Stimulated activated CD4-positive, alpha-beta T cell treated with anti-CD3 and anti-CD28 coated beads, TNF-alpha, amount 100 ng/mL, for 48 hours (primary cell): Measurements from ENCODE around the gene ZNF33A.
"Not testable (repeated sequence)": the region's sequence is repeated elsewhere in the genome, so short reads cannot be mapped to it uniquely, and the experiment has no call there.

Experiments
- DNase-seq, 3 donors: peaks; one replicate each; pipeline ENCODE4 v3.0.0-alpha.2; 2020; ENCODE audit warnings: low read depth in 3 of 3

ZNF33A gene

GRCh38 chr10:38010119-38010903, at the start of gene ZNF33A:
Gene ZNF33A (plus strand): TSS chr10:38010675. CDS start chr10:38012342, 1,667 bp downstream.
- peak; percentile 77 to 87 (median 78) for DNase-seq

- DNase-seq = no peak
Measured at GRCh38 chr10:37965006-37965405, 45.5 kb upstream of the ZNF33A start.

- DNase-seq = no peak
Measured at GRCh38 chr10:37972396-37972795, 38.1 kb upstream of the ZNF33A start.

- DNase-seq = no peak
Measured at GRCh38 chr10:37975401-37975991, 35.0 kb upstream of the ZNF33A start.

- peak; percentile 93 to 95 (median 94) for DNase-seq
Measured at GRCh38 chr10:37976091-37976879, 34.2 kb upstream of the ZNF33A start, which contains the start of gene ZNF25. Gene ZNF25 (minus strand): TSS chr10:37976647. CDS start chr10:37971722, 4,925 bp downstream.

- DNase-seq = no peak
Measured at GRCh38 chr10:37976880-37977203, 33.6 kb upstream of the ZNF33A start.

GRCh38 chr10:37991655-37992054, 18.8 kb upstream of the ZNF33A start:
- no peak for DNase-seq

GRCh38 chr10:37992083-37992482, 18.4 kb upstream of the ZNF33A start:
- DNase-seq = no peak

GRCh38 chr10:37998920-37999319, 11.6 kb upstream of the ZNF33A start:
- DNase-seq = not testable (repeated sequence)

- not testable (repeated sequence) for DNase-seq
Measured at GRCh38 chr10:38000474-38000873, 10.0 kb upstream of the ZNF33A start.

GRCh38 chr10:38003026-38003425, 7.4 kb upstream of the ZNF33A start:
- no peak for DNase-seq

GRCh38 chr10:38003588-38003987, 6.9 kb upstream of the ZNF33A start:
- no peak for DNase-seq

GRCh38 chr10:38007551-38007950, 2.9 kb upstream of the ZNF33A start:
- DNase-seq = no peak

- no peak for DNase-seq
Measured at GRCh38 chr10:38007991-38008390, 2.5 kb upstream of the ZNF33A start.

GRCh38 chr10:38016354-38016753, 5.9 kb downstream of the ZNF33A start:
- no peak for DNase-seq

- DNase-seq = not testable (repeated sequence)
Measured at GRCh38 chr10:38019124-38019523, 8.6 kb downstream of the ZNF33A start.

- DNase-seq = no peak
Measured at GRCh38 chr10:38025283-38025682, 14.8 kb downstream of the ZNF33A start.

GRCh38 chr10:38027986-38028385, 17.5 kb downstream of the ZNF33A start:
- no peak for DNase-seq

GRCh38 chr10:38032886-38033285, 22.4 kb downstream of the ZNF33A start:
- DNase-seq = no peak

GRCh38 chr10:38038107-38038931, 27.8 kb downstream of the ZNF33A start:
- no peak for DNase-seq

GRCh38 chr10:38038932-38039245, 28.4 kb downstream of the ZNF33A start:
- no peak for DNase-seq

- no peak for DNase-seq
Measured at GRCh38 chr10:38043516-38043915, 33.0 kb downstream of the ZNF33A start.
